NB4 (cell line): Measurements from ENCODE around the gene ZNF787.

Source experiments
- MYC ChIP-seq: IDR thresholded peaks from 2 replicates; pipeline ENCODE4 v1.6.1; 2011; ENCODE audit warnings: low read depth, low read length
- POLR2A ChIP-seq: IDR thresholded peaks from 2 replicates; pipeline ENCODE4 v1.6.1; 2011; ENCODE audit warnings: mild to moderate bottlenecking; ENCODE audit not compliant: insufficient read length; ENCODE audit errors: extremely low read depth
- TF ChIP-seq, protein P1 (sequence below): IDR thresholded peaks from one replicate; pipeline ENCODE4 v1.5.1; 2012; ENCODE audit warnings: low read depth, low read length

GRCh38 chr19:56156768-56157167, 35.7 kb upstream of the ZNF787 start:
- TF ChIP-seq, protein P1, sequence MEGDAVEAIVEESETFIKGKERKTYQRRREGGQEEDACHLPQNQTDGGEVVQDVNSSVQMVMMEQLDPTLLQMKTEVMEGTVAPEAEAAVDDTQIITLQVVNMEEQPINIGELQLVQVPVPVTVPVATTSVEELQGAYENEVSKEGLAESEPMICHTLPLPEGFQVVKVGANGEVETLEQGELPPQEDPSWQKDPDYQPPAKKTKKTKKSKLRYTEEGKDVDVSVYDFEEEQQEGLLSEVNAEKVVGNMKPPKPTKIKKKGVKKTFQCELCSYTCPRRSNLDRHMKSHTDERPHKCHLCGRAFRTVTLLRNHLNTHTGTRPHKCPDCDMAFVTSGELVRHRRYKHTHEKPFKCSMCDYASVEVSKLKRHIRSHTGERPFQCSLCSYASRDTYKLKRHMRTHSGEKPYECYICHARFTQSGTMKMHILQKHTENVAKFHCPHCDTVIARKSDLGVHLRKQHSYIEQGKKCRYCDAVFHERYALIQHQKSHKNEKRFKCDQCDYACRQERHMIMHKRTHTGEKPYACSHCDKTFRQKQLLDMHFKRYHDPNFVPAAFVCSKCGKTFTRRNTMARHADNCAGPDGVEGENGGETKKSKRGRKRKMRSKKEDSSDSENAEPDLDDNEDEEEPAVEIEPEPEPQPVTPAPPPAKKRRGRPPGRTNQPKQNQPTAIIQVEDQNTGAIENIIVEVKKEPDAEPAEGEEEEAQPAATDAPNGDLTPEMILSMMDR, result no peak
- TF ChIP-seq POLR2A (no peak), MYC (no peak)
